ENCODE data around the gene MAGI3. TPM values are rescaled to one million over a fixed set of nuclear protein-coding genes. Genes with fewer than 3 reads are reported as not detected.

Gene MAGI3
- total and polyA plus RNA-seq, 2 of the 13 experiments (the other 11 are each of a cell fraction or from before 2014, with no cell fraction given): 4.0 to 11.8 TPM

DNA sequence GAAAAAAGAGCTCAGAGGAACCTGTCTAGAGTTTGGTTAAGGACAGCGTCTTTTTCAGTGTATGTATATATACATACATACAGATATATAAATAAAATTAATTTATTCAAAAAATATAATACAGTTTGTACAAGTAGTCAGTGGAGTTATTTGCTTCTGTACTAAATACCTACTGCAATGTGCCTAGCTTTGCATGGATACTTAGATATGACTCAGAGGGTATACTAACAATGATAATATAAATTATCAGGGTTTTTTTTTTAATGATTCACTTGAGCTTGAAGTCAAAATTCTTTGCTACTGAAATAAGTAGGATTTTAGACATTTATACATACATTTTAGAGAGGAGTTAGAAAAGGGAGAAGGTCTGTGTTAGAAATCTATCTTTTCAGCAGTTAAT lies 251.1 kb downstream of the MAGI3 start (continued):
- no peak for TF ChIP-seq ZNF367 (CRISPR knock-in tag; IDR thresholded peaks at IDR 0.05; ENCODE audit: borderline replicate concordance)
- TF ChIP-seq, protein P1, sequence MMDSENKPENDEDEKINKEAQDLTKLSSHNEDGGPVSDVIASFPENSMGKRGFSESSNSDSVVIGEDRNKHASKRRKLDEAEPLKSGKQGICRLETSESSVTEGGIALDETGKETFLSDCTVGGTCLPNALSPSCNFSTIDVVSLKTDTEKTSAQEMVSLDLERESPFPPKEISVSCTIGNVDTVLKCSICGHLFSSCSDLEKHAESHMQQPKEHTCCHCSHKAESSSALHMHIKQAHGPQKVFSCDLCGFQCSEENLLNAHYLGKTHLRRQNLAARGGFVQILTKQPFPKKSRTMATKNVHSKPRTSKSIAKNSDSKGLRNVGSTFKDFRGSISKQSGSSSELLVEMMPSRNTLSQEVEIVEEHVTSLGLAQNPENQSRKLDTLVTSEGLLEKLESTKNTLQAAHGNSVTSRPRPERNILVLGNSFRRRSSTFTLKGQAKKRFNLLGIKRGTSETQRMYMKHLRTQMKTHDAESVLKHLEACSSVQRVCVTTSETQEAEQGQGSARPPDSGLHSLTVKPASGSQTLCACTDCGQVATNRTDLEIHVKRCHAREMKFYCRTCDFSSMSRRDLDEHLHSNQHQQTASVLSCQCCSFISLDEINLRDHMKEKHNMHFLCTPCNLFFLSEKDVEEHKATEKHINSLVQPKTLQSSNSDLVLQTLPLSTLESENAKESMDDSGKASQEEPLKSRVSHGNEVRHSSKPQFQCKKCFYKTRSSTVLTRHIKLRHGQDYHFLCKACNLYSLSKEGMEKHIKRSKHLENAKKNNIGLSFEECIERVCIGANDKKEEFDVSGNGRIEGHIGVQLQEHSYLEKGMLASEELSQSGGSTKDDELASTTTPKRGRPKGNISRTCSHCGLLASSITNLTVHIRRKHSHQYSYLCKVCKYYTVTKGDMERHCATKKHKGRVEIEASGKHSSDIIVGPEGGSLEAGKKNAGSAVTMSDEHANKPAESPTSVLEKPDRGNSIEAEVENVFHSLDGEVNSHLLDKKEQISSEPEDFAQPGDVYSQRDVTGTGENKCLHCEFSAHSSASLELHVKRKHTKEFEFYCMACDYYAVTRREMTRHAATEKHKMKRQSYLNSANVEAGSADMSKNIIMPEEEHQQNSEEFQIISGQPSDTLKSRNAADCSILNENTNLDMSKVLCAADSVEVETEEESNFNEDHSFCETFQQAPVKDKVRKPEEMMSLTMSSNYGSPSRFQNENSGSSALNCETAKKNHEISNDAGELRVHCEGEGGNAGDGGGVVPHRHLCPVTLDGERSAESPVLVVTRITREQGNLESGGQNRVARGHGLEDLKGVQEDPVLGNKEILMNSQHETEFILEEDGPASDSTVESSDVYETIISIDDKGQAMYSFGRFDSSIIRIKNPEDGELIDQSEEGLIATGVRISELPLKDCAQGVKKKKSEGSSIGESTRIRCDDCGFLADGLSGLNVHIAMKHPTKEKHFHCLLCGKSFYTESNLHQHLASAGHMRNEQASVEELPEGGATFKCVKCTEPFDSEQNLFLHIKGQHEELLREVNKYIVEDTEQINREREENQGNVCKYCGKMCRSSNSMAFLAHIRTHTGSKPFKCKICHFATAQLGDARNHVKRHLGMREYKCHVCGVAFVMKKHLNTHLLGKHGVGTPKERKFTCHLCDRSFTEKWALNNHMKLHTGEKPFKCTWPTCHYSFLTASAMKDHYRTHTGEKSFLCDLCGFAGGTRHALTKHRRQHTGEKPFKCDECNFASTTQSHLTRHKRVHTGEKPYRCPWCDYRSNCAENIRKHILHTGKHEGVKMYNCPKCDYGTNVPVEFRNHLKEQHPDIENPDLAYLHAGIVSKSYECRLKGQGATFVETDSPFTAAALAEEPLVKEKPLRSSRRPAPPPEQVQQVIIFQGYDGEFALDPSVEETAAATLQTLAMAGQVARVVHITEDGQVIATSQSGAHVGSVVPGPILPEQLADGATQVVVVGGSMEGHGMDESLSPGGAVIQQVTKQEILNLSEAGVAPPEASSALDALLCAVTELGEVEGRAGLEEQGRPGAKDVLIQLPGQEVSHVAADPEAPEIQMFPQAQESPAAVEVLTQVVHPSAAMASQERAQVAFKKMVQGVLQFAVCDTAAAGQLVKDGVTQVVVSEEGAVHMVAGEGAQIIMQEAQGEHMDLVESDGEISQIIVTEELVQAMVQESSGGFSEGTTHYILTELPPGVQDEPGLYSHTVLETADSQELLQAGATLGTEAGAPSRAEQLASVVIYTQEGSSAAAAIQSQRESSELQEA (CRISPR knock-in tag; IDR thresholded peaks at IDR 0.05; ENCODE audit: not compliant biosample characterization): no peak
- no peak for TF ChIP-seq ZNF543 (CRISPR knock-in tag; IDR thresholded peaks at IDR 0.05)
- TF ChIP-seq HIVEP1 (CRISPR knock-in tag; IDR thresholded peaks at IDR 0.05): no peak
- TF ChIP-seq SRSF4 (IDR thresholded peaks at IDR 0.05; ENCODE audit: low read depth, low read length, poor library complexity, severe bottlenecking): no peak
- TF ChIP-seq, protein P2, sequence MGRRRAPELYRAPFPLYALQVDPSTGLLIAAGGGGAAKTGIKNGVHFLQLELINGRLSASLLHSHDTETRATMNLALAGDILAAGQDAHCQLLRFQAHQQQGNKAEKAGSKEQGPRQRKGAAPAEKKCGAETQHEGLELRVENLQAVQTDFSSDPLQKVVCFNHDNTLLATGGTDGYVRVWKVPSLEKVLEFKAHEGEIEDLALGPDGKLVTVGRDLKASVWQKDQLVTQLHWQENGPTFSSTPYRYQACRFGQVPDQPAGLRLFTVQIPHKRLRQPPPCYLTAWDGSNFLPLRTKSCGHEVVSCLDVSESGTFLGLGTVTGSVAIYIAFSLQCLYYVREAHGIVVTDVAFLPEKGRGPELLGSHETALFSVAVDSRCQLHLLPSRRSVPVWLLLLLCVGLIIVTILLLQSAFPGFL (CRISPR knock-in tag; IDR thresholded peaks at IDR 0.05): no peak
- no peak for TF ChIP-seq DNMT3B (CRISPR knock-in tag; conservative IDR thresholded peaks at IDR 0.05)
- TF ChIP-seq, protein P3, sequence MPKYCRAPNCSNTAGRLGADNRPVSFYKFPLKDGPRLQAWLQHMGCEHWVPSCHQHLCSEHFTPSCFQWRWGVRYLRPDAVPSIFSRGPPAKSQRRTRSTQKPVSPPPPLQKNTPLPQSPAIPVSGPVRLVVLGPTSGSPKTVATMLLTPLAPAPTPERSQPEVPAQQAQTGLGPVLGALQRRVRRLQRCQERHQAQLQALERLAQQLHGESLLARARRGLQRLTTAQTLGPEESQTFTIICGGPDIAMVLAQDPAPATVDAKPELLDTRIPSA (CRISPR knock-in tag; IDR thresholded peaks at IDR 0.05; ENCODE audit: borderline replicate concordance): no peak
- TF ChIP-seq, protein P4, sequence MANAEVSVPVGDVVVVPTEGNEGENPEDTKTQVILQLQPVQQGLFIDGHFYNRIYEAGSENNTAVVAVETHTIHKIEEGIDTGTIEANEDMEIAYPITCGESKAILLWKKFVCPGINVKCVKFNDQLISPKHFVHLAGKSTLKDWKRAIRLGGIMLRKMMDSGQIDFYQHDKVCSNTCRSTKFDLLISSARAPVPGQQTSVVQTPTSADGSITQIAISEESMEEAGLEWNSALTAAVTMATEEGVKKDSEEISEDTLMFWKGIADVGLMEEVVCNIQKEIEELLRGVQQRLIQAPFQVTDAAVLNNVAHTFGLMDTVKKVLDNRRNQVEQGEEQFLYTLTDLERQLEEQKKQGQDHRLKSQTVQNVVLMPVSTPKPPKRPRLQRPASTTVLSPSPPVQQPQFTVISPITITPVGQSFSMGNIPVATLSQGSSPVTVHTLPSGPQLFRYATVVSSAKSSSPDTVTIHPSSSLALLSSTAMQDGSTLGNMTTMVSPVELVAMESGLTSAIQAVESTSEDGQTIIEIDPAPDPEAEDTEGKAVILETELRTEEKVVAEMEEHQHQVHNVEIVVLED (CRISPR knock-in tag; IDR thresholded peaks at IDR 0.05; ENCODE audit: borderline replicate concordance): no peak
- TF ChIP-seq, protein P5, sequence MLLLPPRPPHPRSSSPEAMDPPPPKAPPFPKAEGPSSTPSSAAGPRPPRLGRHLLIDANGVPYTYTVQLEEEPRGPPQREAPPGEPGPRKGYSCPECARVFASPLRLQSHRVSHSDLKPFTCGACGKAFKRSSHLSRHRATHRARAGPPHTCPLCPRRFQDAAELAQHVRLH (CRISPR knock-in tag; IDR thresholded peaks at IDR 0.05; ENCODE audit: borderline replicate concordance, low read depth): no peak
- no peak for TF ChIP-seq NFRKB (IDR thresholded peaks at IDR 0.05)
